PC-3 (cell line): Measurements from ENCODE around the gene TTC7B. TPM values are rescaled to one million over a fixed set of nuclear protein-coding genes. Genes with fewer than 3 reads are reported as not detected.
"Not testable (repeated sequence)": the region's sequence is repeated elsewhere in the genome, so short reads cannot be mapped to it uniquely, and the experiment has no call there.

Source experiments
- ATAC-seq: fragments of 200-7000 bp; cut with Tn5 transposase; 2 replicates; pipeline ENCODE4 v1.9.1; 2020; ENCODE audit warnings: mild to moderate bottlenecking, moderate library complexity
- BruUV-seq: library from RNA; stranded (reverse); fragments of 400-500 nt; replicated peaks from 2 replicates; lab custom pipeline; 2021; lab: Mats Ljungman, UMichigan
- CTCF ChIA-PET: fragments of 300-600 bp; sonication (Branson Sonifier 250); formaldehyde crosslinking; loops from one replicate; lab custom pipeline; 2022; ENCODE audit warnings: antibody characterized with exemption; lab: Charles Lee
- POLR2A ChIA-PET: fragments of 300-600 bp; sonication (Branson Sonifier 250); formaldehyde crosslinking; loops from one replicate; lab custom pipeline; 2022; ENCODE audit warnings: antibody characterized with exemption; ENCODE audit not compliant: unreplicated experiment; lab: Charles Lee
- DNase-seq: peaks from one replicate; pipeline ENCODE4 v3.0.0-alpha.2; 2015
- H2AFZ ChIP-seq: fragments of 300-600 bp; sonication (generic); 2 replicates; pipeline ENCODE4 v1.6.0; 2016; ENCODE audit warnings: antibody characterized with exemption, low read length
- H3F3A ChIP-seq: fragments of 300-600 bp; sonication (generic); one replicate; pipeline ENCODE4 v1.6.0; 2017; ENCODE audit warnings: antibody characterized with exemption, low read length, control low read depth, mild to moderate bottlenecking; ENCODE audit not compliant: unreplicated experiment
- H3K27ac ChIP-seq: fragments of 300-600 bp; sonication (generic); 2 replicates; pipeline ENCODE4 v1.5.1; 2016; ENCODE audit warnings: mild to moderate bottlenecking, low read length
- H3K27me3 ChIP-seq: fragments of 300-600 bp; sonication (generic); 2 replicates; pipeline ENCODE4 v1.6.1; 2016; ENCODE audit warnings: low read length, mixed read lengths
- H3K36me3 ChIP-seq: fragments of 300-600 bp; sonication (generic); 2 replicates; pipeline ENCODE4 v1.6.1; 2016; ENCODE audit warnings: low read depth, mixed run types, low read length, mixed read lengths
- H3K4me1 ChIP-seq: fragments of 300-600 bp; sonication (generic); 2 replicates; pipeline ENCODE4 v1.5.1; 2016; ENCODE audit warnings: low read length; ENCODE audit not compliant: insufficient read depth
- H3K4me2 ChIP-seq: fragments of 300-600 bp; sonication (generic); 2 replicates; pipeline ENCODE4 v1.6.0; 2016; ENCODE audit warnings: low read length
- H3K4me3 ChIP-seq: fragments of 300-600 bp; sonication (generic); 2 replicates; pipeline ENCODE4 v1.5.1; 2016; ENCODE audit warnings: mild to moderate bottlenecking, low read length, mixed read lengths
- H3K79me2 ChIP-seq: fragments of 300-600 bp; sonication (generic); 2 replicates; pipeline ENCODE4 v1.6.1; 2017; ENCODE audit warnings: low read length, mixed read lengths
- H3K9ac ChIP-seq: fragments of 300-600 bp; sonication (generic); 2 replicates; pipeline ENCODE4 v1.6.0; 2016; ENCODE audit warnings: mild to moderate bottlenecking, low read length
- H3K9me2 ChIP-seq: fragments of 300-600 bp; sonication (generic); replicated peaks from 2 replicates; pipeline ENCODE4 v1.6.1; 2016; ENCODE audit warnings: mixed run types, low read length, mixed read lengths
- H3K9me3 ChIP-seq: fragments of 300-600 bp; sonication (generic); 2 replicates; pipeline ENCODE4 v1.6.1; 2016; ENCODE audit warnings: low read length, mixed read lengths
- H4K20me1 ChIP-seq: fragments of 300-600 bp; sonication (generic); 2 replicates; pipeline ENCODE4 v1.6.1; 2016; ENCODE audit warnings: low read length, mixed read lengths
- CTCF ChIP-seq: fragments of 300-600 bp; sonication (generic); conservative IDR thresholded peaks from 2 replicates; pipeline ENCODE4 v1.5.1; 2017; ENCODE audit warnings: antibody characterized with exemption, low read depth, mild to moderate bottlenecking, low read length
- EZH2 ChIP-seq: fragments of 300-600 bp; sonication (generic); IDR thresholded peaks from one replicate; pipeline ENCODE4 v1.6.1; 2017; ENCODE audit warnings: antibody characterized with exemption, mild to moderate bottlenecking, low read length; ENCODE audit not compliant: unreplicated experiment
- EZH2phosphoT487 ChIP-seq: fragments of 300-600 bp; sonication (generic); IDR thresholded peaks from 2 replicates; pipeline ENCODE4 v1.6.1; 2018; ENCODE audit warnings: mild to moderate bottlenecking, antibody characterized with exemption, low read length, borderline replicate concordance
- intact Hi-C: fragments of 100-400 bp; cut with micrococcal nuclease; formaldehyde crosslinking; loops from 2 replicates; pipeline ENCODE4 v1.9.0; 2023
- total RNA-seq: library from RNA; depleted of rRNA; stranded (reverse); fragments of >200 nt; gene quantifications from 2 replicates; pipeline ENCODE4 v1.2.3, GENCODE V29; 2014

Gene TTC7B
- total RNA-seq, 1 experiment from 2014 or later = 45.6 TPM

- ChIA-PET CTCF (interaction anchor here (0.6 kb wide), 1 partner anchor 166 kb away, joined by 4 read pairs; no protein-coding TSS in a partner anchor), POLR2A (interaction anchor here (0.6 to 0.8 kb wide), 2 partner anchors 56 to 134 kb away, joined by 3 to 4 read pairs; no protein-coding TSS in a partner anchor)
- Histone ChIP-seq H2AFZ (no peak overlapping the region), H3K9me3 (no peaks in the 10 kb centered on the region), H3K9me2 (no peaks in the 10 kb centered on the region), H3K36me3 (no peaks in the 10 kb centered on the region), H3F3A (no peaks in the 10 kb centered on the region), H4K20me1 (no peaks in the 10 kb centered on the region), H3K27me3 (no peaks in the 10 kb centered on the region), H3K4me3 (no peak overlapping the region), H3K27ac (no peak overlapping the region), H3K9ac (no peak overlapping the region), H3K79me2 (no peaks in the 10 kb centered on the region), H3K4me2 (no peak overlapping the region), H3K4me1 (no peaks in the 10 kb centered on the region)
- ATAC-seq = no peak; the same call in 1 of the 2 replicates
- no peak for TF ChIP-seq EZH2phosphoT487
- TF ChIP-seq EZH2 = no peak
- no peak for TF ChIP-seq CTCF
- no TSS peak for BruUV-seq
- intact Hi-C loops = no loop called here
- DNase-seq = no peak
These were observed 284.7 kb downstream of the TTC7B start for GRCh38 chr14:90531497-90531896.

GRCh38 chr14:90530523-90530922 is 285.7 kb downstream of the TTC7B start:
- Histone ChIP-seq H3K9me2 (no peaks in the 10 kb centered on the region), H3F3A (no peaks in the 10 kb centered on the region), H3K4me2 (no peak overlapping the region), H3K36me3 (no peaks in the 10 kb centered on the region), H3K79me2 (no peaks in the 10 kb centered on the region), H3K9me3 (no peaks in the 10 kb centered on the region), H3K4me1 (no peaks in the 10 kb centered on the region), H3K27me3 (no peaks in the 10 kb centered on the region), H3K4me3 (no peak overlapping the region), H4K20me1 (no peaks in the 10 kb centered on the region), H3K9ac (no peak overlapping the region), H3K27ac (no peak overlapping the region), H2AFZ (no peak overlapping the region)
- ChIA-PET CTCF (no interaction called here), POLR2A (no interaction called here)
- TF ChIP-seq EZH2 (no peak), EZH2phosphoT487 (no peak), CTCF (no peak)
- ATAC-seq = no peak
- BruUV-seq = no TSS peak
- intact Hi-C loops = no loop called here
- DNase-seq = no peak

GRCh38 chr14:90527978-90528377 is 288.3 kb downstream of the TTC7B start:
- ChIA-PET POLR2A (no interaction called here), CTCF (no interaction called here)
- ATAC-seq (no peak), DNase-seq (no peak)
- H3K4me2 ChIP-seq = no peak overlapping the region
- TF ChIP-seq CTCF = no peak
- TF ChIP-seq EZH2 = no peak
- TF ChIP-seq EZH2phosphoT487 = no peak
- H3K9ac ChIP-seq = no peak overlapping the region
- intact Hi-C loops = no loop called here
- peaks cover 6% of the 10 kb centered on the region for H3K4me1 ChIP-seq
- BruUV-seq = no TSS peak
- H3K9me2 ChIP-seq = no peaks in the 10 kb centered on the region
- H3K79me2 ChIP-seq = no peaks in the 10 kb centered on the region
- H3K9me3 ChIP-seq = no peaks in the 10 kb centered on the region
- H3K36me3 ChIP-seq = no peaks in the 10 kb centered on the region
- H3K27me3 ChIP-seq = no peaks in the 10 kb centered on the region
- no peaks in the 10 kb centered on the region for H4K20me1 ChIP-seq
- no peak overlapping the region for H2AFZ ChIP-seq
- no peaks in the 10 kb centered on the region for H3F3A ChIP-seq
- no peak overlapping the region for H3K27ac ChIP-seq
- H3K4me3 ChIP-seq = no peak overlapping the region

GRCh38 chr14:90526536-90526935 is 289.7 kb downstream of the TTC7B start:
- H3K4me1 ChIP-seq = peaks cover 11% of the 10 kb centered on the region
- H3K36me3 ChIP-seq, H2AFZ ChIP-seq, H3K9ac ChIP-seq, CTCF ChIA-PET, BruUV-seq, H4K20me1 ChIP-seq, H3K9me2 ChIP-seq, H3K27ac ChIP-seq, POLR2A ChIA-PET, H3K4me3 ChIP-seq, H3K9me3 ChIP-seq, H3K4me2 ChIP-seq, intact Hi-C loops, H3F3A ChIP-seq, ATAC-seq, H3K27me3 ChIP-seq, DNase-seq, H3K79me2 ChIP-seq: not testable (repeated sequence)
